OCI-LY7 (cell line): Measurements from ENCODE around the gene FAM200B. TPM values are rescaled to one million over a fixed set of nuclear protein-coding genes. Genes with fewer than 3 reads are reported as not detected.
A peak's percentile ranks its signal among the peaks of the same experiment; 100 is the strongest.
"Not testable (repeated sequence)": the region's sequence is repeated elsewhere in the genome, so short reads cannot be mapped to it uniquely, and the experiment has no call there.

Experiments used
- BruUV-seq: library from RNA; stranded (reverse); fragments of 400-500 nt; replicated peaks from 2 replicates; lab custom pipeline; 2021; lab: Mats Ljungman, UMichigan
- CTCF ChIA-PET: fragments of 300-600 bp; sonication (Branson Sonifier 250); formaldehyde crosslinking; loops from one replicate; lab custom pipeline; 2022; ENCODE audit warnings: antibody characterized with exemption; ENCODE audit not compliant: unreplicated experiment; lab: Charles Lee
- POLR2A ChIA-PET: fragments of 300-600 bp; sonication (Branson Sonifier 250); formaldehyde crosslinking; loops from one replicate; lab custom pipeline; 2022; ENCODE audit warnings: antibody characterized with exemption; lab: Charles Lee
- DNase-seq: peaks from one replicate; pipeline ENCODE4 v3.0.0-alpha.2; 2015; ENCODE audit warnings: low spot score
- H2AFZ ChIP-seq: fragments of 200-600 bp; sonication (generic), shearing (Covaris generic); 2 replicates; pipeline ENCODE4 v1.6.1; 2014; ENCODE audit warnings: mild to moderate bottlenecking, antibody characterized with exemption, low read length, moderate library complexity
- H3K27ac ChIP-seq: fragments of 200-600 bp; sonication (generic); 2 replicates; pipeline ENCODE4 v1.5.1; 2014; ENCODE audit warnings: mixed run types, low read depth, mild to moderate bottlenecking, moderate library complexity, low read length, inconsistent platforms; ENCODE audit not compliant: poor library complexity, severe bottlenecking
- H3K36me3 ChIP-seq: fragments of 200-600 bp; sonication (generic); 2 replicates; pipeline ENCODE4 v1.6.1; 2014; ENCODE audit warnings: mild to moderate bottlenecking, antibody characterized with exemption, low read length, moderate library complexity, mixed read lengths; ENCODE audit not compliant: insufficient read depth
- H3K4me1 ChIP-seq: fragments of 200-600 bp; sonication (generic); 2 replicates; pipeline ENCODE4 v1.5.1; 2014; ENCODE audit warnings: mild to moderate bottlenecking, low read length; ENCODE audit not compliant: insufficient read depth, poor library complexity, severe bottlenecking
- H3K4me2 ChIP-seq: fragments of 200-600 bp; sonication (generic); 2 replicates; pipeline ENCODE4 v1.6.1; 2014; ENCODE audit warnings: mild to moderate bottlenecking, low read length
- H3K4me3 ChIP-seq: fragments of 200-600 bp; sonication (generic); 2 replicates; pipeline ENCODE4 v1.5.1; 2014; ENCODE audit warnings: mild to moderate bottlenecking, low read depth, low read length; ENCODE audit not compliant: poor library complexity, severe bottlenecking
- H3K79me2 ChIP-seq: fragments of 200-600 bp; sonication (generic); 2 replicates; pipeline ENCODE4 v1.6.1; 2016; ENCODE audit warnings: low read depth, mild to moderate bottlenecking, low read length, moderate library complexity, mixed read lengths; ENCODE audit not compliant: insufficient read depth
- H3K9me2 ChIP-seq: fragments of 200-600 bp; sonication (generic); 2 replicates; pipeline ENCODE4 v1.6.1; 2016; ENCODE audit warnings: mild to moderate bottlenecking, low read length, mixed read lengths; ENCODE audit not compliant: insufficient read depth
- H3K9me3 ChIP-seq: fragments of 200-600 bp; sonication (generic); 2 replicates; pipeline ENCODE4 v1.6.1; 2014; ENCODE audit warnings: mild to moderate bottlenecking, mixed run types, low read length, mixed read lengths
- H4K20me1 ChIP-seq: fragments of 200-600 bp; sonication (generic); 2 replicates; pipeline ENCODE4 v1.6.1; 2014; ENCODE audit warnings: mild to moderate bottlenecking, antibody characterized with exemption, low read length, moderate library complexity, mixed read lengths; ENCODE audit not compliant: insufficient read depth
- CTCF ChIP-seq: fragments of 200-600 bp; sonication (generic); conservative IDR thresholded peaks from 2 replicates; pipeline ENCODE4 v1.5.1; 2014; ENCODE audit warnings: mild to moderate bottlenecking, antibody characterized with exemption, low read length, moderate library complexity, mixed read lengths
- EZH2phosphoT487 ChIP-seq: fragments of 200-600 bp; sonication (generic); IDR thresholded peaks from 2 replicates; pipeline ENCODE4 v1.6.1; 2018; ENCODE audit warnings: low read depth, borderline replicate concordance, mild to moderate bottlenecking, mixed run types, antibody characterized with exemption, low read length, moderate library complexity, mixed read lengths
- intact Hi-C: fragments of 100-400 bp; cut with micrococcal nuclease; formaldehyde crosslinking; loops from one replicate; pipeline ENCODE4 v1.10.0; 2022; ENCODE audit not compliant: unreplicated experiment
- total RNA-seq, 2 experiments: library from RNA; depleted of rRNA in 1 of 2; stranded (reverse); fragments of >200 nt in 1 of 2; shearing (Covaris generic) in 1 of 2; gene quantifications; 2 replicates each; pipeline ENCODE4 v1.2.3, GENCODE V29; 2014 to 2022

FAM200B gene
- total RNA-seq, 2 experiments from 2014 or later, result 11.5 to 25.0 TPM

DNA sequence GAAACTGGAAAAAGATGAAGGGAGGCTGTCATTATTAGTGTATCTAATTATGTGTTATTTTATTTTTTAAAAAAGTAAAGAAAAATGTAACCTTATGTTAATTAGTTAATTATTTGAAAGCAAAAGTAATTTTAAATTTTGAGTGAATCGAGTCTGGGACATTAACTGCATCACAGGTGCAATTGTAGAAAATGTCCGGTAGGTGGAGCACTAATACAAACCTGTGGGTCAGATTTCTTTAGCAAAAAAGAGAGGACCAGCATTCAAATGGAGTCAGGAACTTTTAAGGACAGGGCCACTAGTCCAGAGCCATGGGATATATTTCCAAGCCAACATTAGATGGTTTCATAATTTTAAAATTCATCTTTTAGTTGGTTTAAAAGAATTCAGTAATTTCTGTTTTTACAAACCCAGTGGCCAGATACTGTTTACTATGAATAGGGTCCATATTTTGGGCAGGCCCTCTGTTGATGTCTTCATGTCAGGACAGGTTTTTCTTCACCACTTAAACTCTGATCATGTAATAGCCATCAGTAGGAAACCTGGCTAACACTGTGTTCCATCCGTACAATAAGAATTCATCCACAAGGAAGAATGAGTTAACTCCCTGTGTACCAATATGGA, 48.4 kb downstream of the FAM200B start:
- H3K36me3 ChIP-seq, result no peaks in the 10 kb centered on the region
- no peaks in the 10 kb centered on the region for H4K20me1 ChIP-seq
- H3K4me1 ChIP-seq, result peaks cover 42% of the 10 kb centered on the region
- TF ChIP-seq EZH2phosphoT487 (no peak), CTCF (peak; percentile 99)
- BruUV-seq, result no TSS peak
- H3K27ac ChIP-seq, result no peak overlapping the region
- H3K9me2 ChIP-seq, result no peaks in the 10 kb centered on the region
- ChIA-PET POLR2A (no interaction called here), CTCF (no interaction called here)
- H3K4me2 ChIP-seq, result peak overlapping the region; percentile 36
- DNase-seq, result peak; percentile 78
- intact Hi-C loops, result loop anchor here (1.0 to 5.0 kb wide), 7 partner anchors 47 to 271 kb away; partner anchors contain the start of gene FBXL5
- no peak overlapping the region for H3K4me3 ChIP-seq
- 0 out of 2 replicates have a peak, but pooled peaks cover 5% of the 10 kb centered on the region for H3K9me3 ChIP-seq
- H2AFZ ChIP-seq, result peak overlapping the region; percentile 59; the same call in 1 of the 2 replicates
- no peaks in the 10 kb centered on the region for H3K79me2 ChIP-seq

- H3K4me3 ChIP-seq, intact Hi-C loops, H3K27ac ChIP-seq, H4K20me1 ChIP-seq, H3K4me2 ChIP-seq, BruUV-seq, H2AFZ ChIP-seq, H3K9me3 ChIP-seq, H3K9me2 ChIP-seq, DNase-seq, H3K79me2 ChIP-seq, H3K36me3 ChIP-seq: not testable (repeated sequence)
- CTCF ChIA-PET, result interaction anchor here (0.6 kb wide), 1 partner anchor 74 kb away, joined by 3 read pairs; no protein-coding TSS in a partner anchor
- POLR2A ChIA-PET, result interaction anchor here (0.7 to 2.3 kb wide), 2 partner anchors 23 to 49 kb away, joined by 3 to 11 read pairs; no protein-coding TSS in a partner anchor
- H3K4me1 ChIP-seq, result peaks cover 40% of the 10 kb centered on the region
Measured at GRCh38 chr4:15733061-15733460, 51.4 kb downstream of the FAM200B start.

DNA sequence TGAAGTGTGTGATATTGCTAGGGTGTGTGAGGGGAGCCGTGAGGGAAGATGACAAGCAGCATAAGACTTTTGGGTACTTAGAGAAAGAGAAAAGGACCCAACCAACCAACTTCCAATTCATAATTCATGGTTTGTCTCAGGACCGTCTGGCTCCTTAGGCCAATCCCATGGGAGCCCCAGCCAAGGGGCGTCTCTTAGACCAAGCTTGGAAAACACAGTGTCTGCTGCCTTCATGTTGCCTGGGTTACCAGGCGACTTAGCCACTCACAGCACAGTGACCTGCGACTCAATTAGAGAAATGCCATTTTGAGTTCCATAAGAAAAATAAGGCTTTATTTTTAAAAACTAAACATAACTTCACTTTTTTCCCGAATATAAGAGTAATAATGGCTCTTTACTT, 53.9 kb downstream of the FAM200B start:
- POLR2A ChIA-PET, result no interaction called here
- no TSS peak for BruUV-seq
- CTCF ChIA-PET, result no interaction called here

More for the DNA sequence above, 53.9 kb downstream of the FAM200B start:
- no peak overlapping the region for H3K27ac ChIP-seq
- no peaks in the 10 kb centered on the region for H3K36me3 ChIP-seq
- H3K4me1 ChIP-seq, result peaks cover 16% of the 10 kb centered on the region
- H3K9me3 ChIP-seq, result 0 out of 2 replicates have a peak, but pooled peaks cover 5% of the 10 kb centered on the region
- H3K4me3 ChIP-seq, result no peak overlapping the region
- no peaks in the 10 kb centered on the region for H4K20me1 ChIP-seq
- no peak for TF ChIP-seq EZH2phosphoT487
- TF ChIP-seq CTCF, result no peak
- no peak overlapping the region for H2AFZ ChIP-seq
- intact Hi-C loops, result no loop called here
- H3K79me2 ChIP-seq, result no peaks in the 10 kb centered on the region
- H3K9me2 ChIP-seq, result no peaks in the 10 kb centered on the region
- H3K4me2 ChIP-seq, result no peak overlapping the region
- DNase-seq, result no peak
